Activated T-cell treated with anti-CD3 and anti-CD28 coated beads for 4 hours (primary cell): ENCODE results near the gene KCNQ1.

Source experiments
- DNase-seq: peaks from one replicate; pipeline ENCODE4 v3.0.0-alpha.2; 2020

The KCNQ1 gene

DNA sequence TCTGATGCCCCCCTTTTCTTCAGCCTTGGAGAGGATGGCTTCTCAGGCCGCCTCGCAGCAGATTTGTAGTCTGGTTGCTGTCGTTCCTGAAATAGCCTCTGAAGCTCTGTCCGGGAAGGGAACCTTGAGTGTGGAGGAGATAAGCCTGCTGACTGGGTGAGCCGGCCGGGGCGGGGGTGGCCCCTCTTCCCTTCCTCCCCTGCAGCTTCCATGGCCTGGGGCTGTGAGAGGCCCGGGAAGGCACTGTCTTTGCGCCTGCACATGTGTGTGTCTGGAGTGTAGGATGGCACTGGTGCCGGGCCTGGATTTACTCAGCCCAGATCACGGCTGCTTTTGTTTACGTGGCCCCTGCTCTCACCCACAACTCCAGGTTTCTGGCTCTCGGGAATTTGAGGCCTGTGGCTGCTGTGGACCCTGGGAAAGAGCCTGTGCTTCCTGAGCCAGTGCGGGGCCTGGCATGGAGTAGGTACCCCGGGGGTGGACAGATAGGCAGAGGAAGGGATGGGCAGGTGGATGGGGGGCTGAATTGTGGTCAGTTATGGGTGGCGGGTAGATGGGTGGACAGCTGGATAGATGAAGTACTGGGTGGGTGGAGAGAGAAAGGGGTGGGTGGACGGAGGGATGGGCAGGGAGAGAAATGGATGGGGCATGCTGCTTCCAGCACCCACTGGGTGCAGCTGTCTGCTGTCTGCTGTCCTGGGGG, 16.6 kb downstream of the KCNQ1 start:
- no peak for DNase-seq

DNA sequence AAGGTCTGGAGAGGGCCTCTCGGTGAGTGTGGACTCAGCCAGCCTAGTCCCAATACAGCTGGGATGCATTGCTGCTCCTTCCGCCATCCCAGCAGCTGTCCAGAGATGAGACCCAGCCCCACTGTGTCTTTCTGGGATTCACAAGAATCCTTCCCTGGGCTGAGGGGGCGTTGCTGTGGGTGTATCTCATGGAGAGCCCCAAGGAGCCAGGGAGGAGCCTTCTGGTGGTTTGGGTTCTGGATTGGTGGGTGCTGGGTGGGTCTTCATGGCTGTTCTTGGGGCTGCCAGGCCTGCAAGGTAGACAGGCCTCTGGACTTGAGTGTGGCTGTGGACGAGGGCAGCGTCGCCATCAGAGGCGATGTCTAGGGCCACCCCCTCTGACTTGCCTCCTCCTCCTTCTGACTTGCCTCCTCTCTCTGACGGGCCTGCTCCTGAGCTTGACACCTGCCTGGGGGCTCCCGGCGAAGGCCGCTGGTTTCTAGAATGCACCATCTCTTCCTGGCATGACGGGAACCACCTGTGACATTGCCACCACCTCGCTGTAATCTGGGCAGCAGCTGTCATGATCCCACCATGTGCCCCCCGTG, 17.2 kb downstream of the KCNQ1 start:
- no peak for DNase-seq

DNA sequence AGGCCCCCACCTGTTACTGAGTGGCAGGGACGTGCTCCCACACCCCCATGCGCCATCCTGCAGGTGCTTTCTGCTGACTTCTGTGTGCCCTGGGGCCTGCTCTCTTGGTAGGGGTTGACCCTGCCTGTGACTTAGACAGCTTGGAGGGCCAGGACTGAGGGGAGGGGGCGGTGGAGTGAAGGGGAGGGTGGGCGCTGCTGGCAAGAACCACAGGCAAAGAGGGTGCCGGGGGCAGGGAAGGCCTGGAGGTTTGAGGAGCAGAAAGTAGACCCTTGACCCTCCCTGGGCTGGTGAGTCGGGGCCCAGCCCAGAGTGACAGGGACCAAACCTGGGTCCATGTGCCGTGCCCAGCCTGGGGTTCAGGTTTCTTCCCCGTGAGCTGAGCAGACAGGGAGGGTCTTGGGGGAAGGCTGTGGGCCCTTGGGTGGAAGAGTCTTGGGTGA, 17.8 kb downstream of the KCNQ1 start:
- DNase-seq: no peak

DNA sequence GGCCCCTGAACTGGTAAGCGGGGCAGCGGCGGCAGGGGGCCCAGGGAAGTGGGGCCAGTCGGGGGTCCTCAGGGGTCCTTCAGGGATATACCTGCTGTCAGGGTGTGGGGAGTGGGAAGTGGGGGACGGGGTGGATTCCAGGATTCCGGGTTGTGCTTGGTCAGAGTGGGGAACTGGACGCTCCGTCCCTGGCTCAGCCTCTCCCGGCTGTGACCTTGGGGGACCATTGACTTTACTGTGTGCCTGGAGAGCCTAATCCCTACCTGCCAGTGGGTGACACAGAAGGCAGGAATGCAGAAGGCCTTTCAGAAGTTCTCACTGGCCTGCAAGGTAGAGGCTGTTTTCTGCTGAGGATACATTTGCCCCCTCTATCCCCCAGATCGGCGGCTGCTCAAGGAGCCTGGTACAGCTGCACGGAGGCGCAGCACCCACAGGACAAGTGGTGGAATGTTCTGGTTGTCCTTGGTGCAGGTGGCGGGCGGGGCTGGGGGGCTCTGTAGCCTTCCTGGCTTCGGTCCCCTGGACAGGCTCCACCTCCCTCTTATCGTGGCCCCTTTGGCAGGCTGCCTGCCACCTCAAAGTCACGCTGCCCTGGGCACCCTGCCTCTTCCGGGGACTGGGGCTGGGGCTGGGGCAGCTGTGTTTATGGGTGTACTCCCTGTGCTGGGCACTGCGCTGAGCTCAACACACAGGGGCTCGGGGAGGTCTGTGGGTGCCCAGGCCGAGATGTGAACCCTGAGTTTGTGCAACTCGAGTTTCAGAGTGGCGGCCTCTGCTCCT, 18.4 kb downstream of the KCNQ1 start:
- DNase-seq: no peak

DNA sequence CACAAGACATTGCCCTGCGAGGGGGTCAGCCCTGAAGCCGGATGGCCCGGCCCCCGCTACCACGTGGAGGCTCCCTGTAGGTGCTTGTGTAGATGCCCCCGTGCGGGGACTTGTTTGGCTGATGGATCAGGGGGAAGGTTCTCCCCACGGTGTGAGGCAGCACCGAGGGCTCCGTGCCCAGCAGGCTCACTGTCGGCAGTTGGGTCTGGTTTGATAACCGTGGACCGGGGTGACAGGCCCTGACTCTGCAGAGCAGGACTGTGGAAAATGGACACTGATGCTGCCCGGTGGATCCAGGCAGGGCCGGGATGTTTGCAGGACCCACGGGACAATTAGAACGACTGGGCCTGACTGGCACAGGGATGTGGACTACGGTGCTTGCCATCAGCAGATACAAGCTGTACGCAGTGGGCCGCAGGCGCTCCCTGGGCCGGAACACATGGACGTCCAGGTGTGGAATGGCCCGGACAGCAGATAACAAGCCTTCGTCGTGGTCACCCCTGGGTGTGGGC, 19.0 kb downstream of the KCNQ1 start:
- DNase-seq: no peak

GRCh38 chr11:2464451-2465165, 19.8 kb downstream of the KCNQ1 start:
- DNase-seq: no peak

DNA sequence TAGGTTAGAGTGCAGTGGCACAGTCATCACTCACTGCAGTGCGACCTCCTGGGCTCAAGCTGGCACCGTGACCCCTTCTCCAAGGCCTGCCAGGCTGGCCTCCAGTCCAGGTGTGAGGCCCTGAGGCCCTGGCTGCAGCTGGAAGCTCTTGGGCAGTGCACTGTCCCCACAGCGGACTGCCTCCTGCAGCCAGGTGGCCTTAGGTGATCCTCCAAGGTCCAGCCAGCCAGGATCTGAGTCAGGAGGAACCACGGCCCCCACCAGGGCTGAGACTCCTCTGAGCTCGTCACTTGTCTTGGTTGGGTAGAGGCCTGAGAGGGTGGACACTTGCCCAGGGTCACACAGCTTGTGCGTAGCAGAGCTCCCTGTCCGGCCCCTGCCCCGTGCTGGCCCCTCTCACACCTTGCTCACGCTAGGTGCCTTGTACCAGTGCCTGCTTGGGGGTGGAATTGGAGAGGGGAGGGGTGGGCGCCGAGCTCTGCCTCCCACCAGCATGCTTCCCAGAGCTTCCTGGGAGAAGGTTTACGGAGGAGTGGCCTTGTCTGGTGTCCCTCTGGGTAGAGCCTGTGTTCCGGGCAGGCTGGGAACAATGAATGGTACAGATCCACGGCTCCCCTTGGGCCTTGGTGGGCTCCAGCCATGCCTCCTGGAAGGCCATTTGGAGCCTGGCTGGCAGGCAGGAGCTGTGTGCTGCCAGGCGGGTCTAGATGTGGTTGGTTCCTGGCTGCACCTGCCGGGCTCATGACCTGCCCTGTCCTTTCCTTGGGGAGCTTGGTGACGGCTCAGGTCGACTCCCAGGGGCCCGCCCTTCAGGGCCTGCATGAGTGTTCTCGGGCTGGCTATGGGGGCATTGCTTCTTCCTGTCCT, 20.6 kb downstream of the KCNQ1 start:
- no peak for DNase-seq

- DNase-seq: no peak
Measured at GRCh38 chr11:2466069-2466801, 21.4 kb downstream of the KCNQ1 start.

DNA sequence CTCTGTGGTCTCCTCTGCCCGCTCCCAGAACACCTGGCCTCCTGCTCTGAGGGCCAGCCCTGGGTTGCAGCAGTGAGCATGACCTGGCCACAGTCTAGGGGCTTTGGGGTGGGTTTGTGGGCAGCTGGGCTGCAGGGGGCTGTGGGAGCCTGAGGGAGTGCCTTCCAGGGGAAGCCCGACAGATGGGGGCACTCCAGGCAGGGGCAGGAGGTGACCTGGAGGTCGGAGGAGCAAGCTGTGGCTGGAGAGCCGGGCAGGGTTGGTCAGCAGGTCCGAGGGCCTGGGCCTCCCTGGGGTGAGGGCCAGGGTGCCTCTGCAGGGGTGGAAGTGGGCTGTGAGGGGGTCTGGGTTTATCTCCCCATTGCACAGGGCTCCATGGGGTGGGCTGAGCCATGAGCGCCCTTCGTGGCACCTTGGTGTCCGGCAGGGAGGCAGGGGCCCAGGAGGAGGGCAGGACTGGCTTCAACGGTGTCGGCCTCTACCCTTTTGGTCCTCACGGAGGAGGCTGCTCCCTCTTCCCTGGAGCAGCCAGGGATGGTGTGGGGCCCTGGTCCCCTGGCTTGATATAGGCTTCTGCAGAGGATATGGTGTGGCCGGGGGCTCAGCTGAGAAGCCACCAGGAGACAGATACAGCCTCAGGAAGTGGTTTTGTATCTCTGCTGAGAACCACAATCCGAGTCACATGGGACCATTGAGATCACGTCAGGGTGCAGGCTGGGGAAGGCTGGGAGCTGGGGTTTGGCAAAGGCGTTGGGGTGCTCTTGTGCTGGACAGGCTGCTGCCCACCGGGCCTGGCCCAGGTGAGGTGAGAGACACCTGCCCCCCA, 22.3 kb downstream of the KCNQ1 start:
- no peak for DNase-seq

- DNase-seq: no peak
Measured at GRCh38 chr11:2467695-2468055, 22.9 kb downstream of the KCNQ1 start.

GRCh38 chr11:2468363-2469235, 23.8 kb downstream of the KCNQ1 start:
- no peak for DNase-seq

DNA sequence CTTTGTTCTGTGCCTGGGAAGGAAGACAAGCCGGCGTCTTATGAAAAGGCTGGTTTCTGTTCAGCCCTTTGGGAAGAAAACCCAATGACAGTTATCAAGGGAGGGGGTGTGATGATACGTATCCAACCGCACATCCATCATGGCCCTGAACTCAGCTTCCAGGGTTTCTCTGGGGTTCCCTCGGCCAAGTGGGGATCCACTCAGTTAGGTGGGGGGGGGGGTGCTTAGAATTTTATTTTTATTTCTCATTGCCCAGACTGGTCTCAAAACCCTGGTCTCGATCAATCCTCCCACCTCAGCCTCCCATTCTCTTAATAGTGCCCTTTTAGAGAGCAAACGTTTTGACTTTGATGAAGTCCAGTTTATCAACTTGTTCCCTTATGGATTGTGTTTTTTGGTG, 25.7 kb downstream of the KCNQ1 start:
- no peak for DNase-seq

DNA sequence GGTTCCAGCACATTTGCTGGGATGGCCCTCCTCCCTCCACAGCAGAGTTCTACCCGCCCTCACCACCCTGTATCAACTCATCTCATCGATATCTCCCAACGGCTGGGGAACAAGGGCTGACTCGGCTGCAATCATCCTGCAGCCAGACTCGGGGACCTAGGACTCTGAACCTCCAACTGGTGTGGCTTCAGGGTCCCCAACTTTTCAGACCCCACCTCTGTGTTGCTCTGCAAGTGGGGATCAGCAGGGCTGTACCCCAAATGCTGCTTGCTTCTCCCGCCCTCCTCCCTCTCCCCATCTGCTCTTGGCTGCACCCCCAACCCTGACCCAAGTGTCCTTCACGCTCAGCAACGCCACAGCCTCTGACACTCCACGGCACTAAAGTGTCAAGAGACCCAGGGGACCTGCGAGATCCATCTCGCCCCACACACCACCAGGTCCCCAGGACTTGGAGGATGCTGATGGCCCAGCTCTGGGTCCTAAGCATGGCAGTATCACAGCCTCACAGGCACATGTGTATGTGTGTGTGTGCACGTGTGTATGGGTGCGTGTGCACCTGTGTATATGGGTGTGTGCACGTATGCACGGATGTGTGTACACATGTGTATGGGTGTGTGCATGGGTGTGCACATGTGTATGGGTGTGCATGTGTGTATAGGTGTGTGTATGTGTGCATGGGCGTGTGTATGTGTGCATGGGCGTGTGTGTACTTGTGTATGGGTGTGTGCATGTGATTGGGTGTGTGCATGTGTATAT, 26.4 kb downstream of the KCNQ1 start:
- DNase-seq: no peak

DNA sequence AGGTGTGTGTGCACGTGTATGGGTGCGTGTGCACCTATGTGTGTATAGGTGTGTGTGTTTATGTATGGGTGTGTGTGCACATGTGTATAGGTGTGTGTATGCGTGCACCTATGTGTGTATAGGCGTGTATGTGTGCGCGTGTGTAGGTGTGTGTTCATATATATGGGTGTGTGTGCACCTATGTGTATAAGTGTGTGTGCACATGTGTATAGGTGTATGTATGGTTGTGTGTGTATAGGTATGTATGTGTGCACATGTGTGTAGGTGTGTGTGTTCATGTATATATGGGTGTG, 26.9 kb downstream of the KCNQ1 start:
- no peak for DNase-seq

DNA sequence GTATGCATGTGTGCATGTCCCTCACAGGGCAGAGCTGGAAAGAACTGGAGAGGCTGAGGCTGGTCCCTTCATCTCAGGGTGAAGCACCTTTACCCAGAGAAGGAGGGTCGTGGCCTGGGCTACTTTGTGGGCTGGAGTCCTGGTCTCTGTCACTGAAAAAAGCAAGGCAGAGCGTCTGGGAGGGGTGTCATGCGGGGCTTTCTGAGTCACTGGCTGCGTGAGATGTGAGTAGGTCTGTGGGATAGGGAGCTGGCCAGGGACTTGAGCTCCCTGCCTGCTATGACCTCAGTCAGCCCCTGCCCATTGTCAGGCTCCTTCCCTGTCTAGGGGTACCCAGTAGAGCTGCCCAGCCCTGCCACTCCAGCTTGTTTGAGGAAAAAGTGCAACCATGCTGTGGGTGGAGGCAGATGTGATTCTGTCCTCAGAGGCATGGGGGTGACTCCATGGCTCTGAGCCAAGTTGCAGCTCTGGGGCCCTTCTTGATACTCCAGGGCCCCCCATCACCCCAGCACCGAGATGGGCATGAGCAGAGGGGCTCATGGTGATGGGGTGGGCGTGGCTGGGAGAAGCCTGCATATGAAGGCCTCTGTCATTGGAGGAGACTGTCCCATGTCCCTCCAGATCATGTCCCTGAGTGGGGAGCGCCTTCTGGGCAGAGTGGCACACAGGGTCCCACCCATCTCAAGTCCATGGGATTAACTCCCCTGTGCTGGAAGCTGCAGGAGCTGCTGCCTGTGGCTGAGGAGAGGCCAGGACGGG, 27.8 kb downstream of the KCNQ1 start:
- no peak for DNase-seq

DNA sequence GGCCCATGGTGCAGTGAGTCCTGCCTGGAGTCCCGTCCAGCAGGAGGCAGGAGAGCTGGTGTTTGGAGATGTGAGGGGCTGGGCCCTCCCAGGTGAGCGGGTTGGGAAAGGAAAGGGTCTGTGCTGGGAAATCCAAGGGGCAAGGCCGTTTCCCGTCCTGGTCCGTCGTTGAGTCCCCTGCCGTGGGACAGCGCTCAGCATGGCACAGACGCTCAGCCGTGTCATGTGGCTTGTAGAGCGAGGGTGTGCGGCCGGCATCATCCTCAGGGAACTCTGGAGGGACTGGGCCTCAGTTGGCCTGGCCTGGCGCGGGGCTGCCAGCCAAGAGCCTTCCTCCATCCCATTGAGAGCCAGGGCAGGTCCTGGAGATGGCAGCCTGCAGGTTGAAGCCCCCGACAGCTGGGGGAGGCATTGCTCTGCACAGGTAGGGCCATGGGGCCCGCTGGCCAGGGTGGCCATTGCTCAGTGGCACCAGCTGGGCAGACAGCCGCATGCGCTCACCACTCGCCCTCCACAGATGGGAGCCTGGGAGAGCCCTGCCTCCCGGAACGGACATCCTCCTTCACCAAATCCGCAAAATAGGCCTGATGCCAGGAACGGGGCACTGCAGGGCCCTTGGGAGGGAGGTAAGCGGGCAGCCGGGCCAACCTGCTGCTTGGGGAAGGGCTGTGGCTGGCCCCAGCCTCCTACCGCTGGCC, 28.7 kb downstream of the KCNQ1 start:
- no peak for DNase-seq

- DNase-seq: no peak
Measured at GRCh38 chr11:2474059-2474901, 29.5 kb downstream of the KCNQ1 start.
